GM12874 (cell line): ENCODE data around the gene ZNF581.

Experiments used
- CTCF ChIP-seq: IDR thresholded peaks from 2 replicates; pipeline ENCODE4 v1.5.1; 2011; ENCODE audit warnings: low read depth, mild to moderate bottlenecking, control low read depth, low read length, moderate library complexity; ENCODE audit not compliant: insufficient read depth

Gene ZNF581

DNA sequence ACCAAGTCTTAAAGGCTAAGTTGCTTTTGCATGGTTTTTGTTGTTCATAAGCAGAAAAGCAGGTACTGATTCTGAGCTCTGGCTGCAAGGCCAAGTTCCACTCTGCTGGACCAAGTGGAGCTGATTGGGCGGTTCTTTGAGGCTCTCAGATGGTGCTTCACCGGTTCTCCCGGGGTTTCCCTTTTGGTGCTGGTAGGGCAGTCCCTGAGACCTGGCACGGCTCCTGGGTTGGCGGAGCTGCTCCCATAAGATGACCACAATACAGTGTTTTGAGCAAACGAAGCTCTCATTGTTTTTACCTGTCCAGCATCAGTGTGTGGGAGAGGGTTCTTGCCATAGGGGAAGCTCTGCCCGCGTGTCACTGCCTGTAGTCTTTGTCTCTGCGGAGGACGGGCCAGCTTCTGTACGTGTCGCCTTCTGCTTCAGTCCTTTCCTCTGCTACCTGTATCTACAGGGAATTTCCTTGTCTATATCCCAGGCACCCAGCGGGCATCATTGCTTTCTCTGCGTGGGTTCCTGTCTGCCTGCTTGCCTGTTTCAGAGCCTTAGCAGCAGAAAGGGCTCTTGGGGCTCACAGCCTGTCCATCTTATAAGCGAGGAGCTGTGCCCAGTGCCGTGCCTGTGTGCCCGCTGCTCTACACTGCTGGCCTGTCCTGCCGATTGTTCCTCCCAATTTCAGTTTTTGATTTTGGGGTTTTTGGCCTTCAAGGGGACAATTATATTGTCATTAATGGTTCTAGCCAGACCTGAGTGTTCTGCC, 13.7 kb downstream of the ZNF581 start:
- no peak for TF ChIP-seq CTCF

- TF ChIP-seq CTCF = no peak
These were observed 15.5 kb downstream of the ZNF581 start for GRCh38 chr19:55658846-55659459.

DNA sequence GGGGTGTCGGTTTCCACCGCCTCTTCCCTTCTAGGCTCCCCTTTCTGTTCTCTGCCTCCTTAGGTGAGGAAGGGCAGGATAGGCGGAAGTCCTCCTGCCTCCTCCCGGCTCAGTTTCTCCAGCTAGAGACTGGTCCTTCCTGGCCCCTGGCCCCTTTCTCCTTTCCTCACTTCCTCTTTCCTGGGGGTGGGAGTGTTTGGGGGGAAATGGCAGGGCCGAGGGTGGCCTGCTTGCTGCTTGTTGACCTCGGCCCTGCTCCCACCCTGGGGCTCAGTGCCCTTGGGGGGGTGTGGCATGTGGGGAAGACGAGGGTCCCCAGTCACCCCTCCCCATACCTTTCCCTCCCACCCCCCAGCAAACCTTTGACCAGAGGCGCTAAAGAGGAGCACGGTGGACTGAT, 16.4 kb downstream of the ZNF581 start:
- no peak for TF ChIP-seq CTCF

DNA sequence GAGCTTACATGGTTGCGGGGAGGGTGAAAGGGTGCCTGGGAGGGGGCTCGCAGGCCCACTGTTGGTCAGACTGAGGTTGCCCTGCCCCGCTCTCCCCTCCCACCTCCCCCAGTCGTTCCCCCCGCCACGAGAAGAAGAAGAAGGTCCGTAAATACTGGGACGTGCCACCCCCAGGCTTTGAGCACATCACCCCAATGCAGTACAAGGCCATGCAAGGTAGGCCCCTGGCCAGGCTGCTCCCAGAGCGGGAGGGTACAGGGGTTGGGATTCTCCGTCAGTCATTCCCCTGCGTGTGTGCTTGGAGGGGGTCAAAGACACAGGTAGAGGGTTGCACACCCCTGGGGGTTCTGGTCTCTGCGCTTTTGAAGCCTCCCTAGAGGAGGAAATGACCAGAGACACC, 17.0 kb downstream of the ZNF581 start:
- TF ChIP-seq CTCF = no peak

DNA sequence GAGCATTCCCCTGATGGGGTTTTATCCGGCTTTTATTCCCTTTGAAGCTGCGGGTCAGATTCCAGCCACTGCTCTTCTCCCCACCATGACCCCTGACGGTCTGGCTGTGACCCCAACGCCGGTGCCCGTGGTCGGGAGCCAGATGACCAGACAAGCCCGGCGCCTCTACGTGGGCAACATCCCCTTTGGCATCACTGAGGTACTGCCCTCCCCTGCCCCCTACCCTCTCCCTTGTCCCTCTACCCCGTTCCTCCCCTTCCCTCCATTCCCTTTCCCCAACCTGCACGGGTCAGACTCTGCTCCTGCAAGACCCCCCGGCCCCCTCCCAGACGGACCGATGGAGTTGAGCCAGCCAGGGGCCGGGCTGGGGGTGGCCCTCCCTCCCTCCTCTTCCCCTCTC, 17.5 kb downstream of the ZNF581 start:
- no peak for TF ChIP-seq CTCF

DNA sequence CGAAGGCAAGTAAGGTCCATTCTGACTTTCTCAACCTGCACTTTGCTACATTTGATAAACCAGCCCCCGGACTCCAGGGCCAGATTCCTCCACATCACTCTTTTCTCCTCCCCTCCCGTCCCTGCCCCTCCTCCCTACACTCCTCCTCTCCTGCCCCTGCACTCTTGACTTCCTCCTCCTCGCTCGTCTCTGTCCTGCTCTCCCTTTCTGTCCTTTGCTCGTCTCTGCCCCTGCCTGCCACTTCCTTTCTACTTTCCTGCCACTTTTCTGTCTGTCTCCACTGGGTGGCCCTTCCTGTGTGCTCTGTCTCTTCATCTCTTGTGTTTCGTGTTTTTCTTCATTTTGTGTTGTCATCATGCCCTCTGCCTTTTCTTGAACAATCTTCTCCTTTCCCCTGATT, 18.4 kb downstream of the ZNF581 start:
- no peak for TF ChIP-seq CTCF

DNA sequence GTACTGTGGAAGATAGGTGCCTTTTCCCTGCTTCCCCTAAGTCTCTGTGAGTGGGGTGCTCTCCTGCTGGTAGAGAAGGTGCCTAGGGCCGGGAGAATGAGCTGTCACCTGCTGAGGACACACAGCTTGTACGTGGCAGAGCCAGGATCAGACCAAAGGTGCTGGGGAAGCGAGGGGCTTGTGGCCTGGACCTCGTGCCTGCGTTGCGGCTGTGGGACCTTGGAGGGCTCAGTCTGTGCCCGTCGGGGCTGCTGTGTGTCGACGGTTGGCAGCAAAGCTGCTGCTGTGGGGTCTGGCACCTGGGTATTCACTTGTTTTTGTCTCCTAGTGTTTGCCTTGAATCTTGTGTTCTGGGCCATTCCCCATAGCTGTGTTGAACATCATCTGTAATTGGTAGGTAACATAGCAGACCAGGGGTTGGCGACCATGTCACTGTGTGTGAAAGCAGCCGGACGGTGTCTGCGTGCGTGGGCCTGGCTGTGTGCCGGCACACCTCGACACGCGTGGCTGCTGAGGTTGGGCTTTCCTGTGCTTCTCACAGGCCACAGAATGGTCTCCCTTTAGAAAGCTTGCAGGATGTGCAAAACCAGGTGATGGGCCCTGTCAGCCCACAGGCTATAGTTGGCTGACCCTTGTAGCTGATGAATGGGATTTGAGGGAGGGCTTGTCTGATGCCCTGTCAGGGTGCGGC, 20.5 kb downstream of the ZNF581 start:
- no peak for TF ChIP-seq CTCF
